Endodermal cell (in vitro differentiated cells): ENCODE results near the gene FAM72B. TPM values are rescaled to one million over a fixed set of nuclear protein-coding genes. Genes with fewer than 3 reads are reported as not detected.
"Not testable (repeated sequence)": the region's sequence is repeated elsewhere in the genome, so short reads cannot be mapped to it uniquely, and the experiment has no call there.

Experiments
- DNase-seq: peaks from one replicate; pipeline ENCODE4 v3.0.0-alpha.2; 2017
- H3K27ac ChIP-seq: 2 replicates; pipeline ENCODE4 v1.5.1; 2013; ENCODE audit warnings: mild to moderate bottlenecking, low read depth, low read length, moderate library complexity
- H3K27me3 ChIP-seq: 2 replicates; pipeline ENCODE4 v1.6.1; 2013; ENCODE audit warnings: mild to moderate bottlenecking, low read length, moderate library complexity; ENCODE audit not compliant: insufficient read depth, control insufficient read depth, poor library complexity, severe bottlenecking
- H3K36me3 ChIP-seq: 2 replicates; pipeline ENCODE4 v1.7.0; 2013; ENCODE audit warnings: mild to moderate bottlenecking, low read length, moderate library complexity; ENCODE audit not compliant: control insufficient read depth, insufficient read depth
- H3K4me1 ChIP-seq: one replicate; pipeline ENCODE4 v1.7.0; 2013; ENCODE audit warnings: low read length; ENCODE audit not compliant: control insufficient read depth, insufficient read depth
- H3K4me3 ChIP-seq: 2 replicates; pipeline ENCODE4 v1.5.1; 2013; ENCODE audit warnings: mild to moderate bottlenecking, low read length, moderate library complexity
- H3K9ac ChIP-seq: 2 replicates; pipeline ENCODE4 v1.6.1; 2013; ENCODE audit warnings: mild to moderate bottlenecking, low read length, moderate library complexity; ENCODE audit not compliant: poor library complexity, severe bottlenecking; ENCODE audit errors: extremely low read depth
- H3K9me3 ChIP-seq: 2 replicates; pipeline ENCODE4 v1.6.1; 2013; ENCODE audit warnings: mild to moderate bottlenecking, low read length, moderate library complexity; ENCODE audit not compliant: control insufficient read depth
- H3K27ac Mint-ChIP-seq: 2 replicates; pipeline ENCODE4 v1.8.0; 2020; ENCODE audit warnings: mixed read lengths
- H3K27me3 Mint-ChIP-seq: 2 replicates; pipeline ENCODE4 v1.8.0; 2021; ENCODE audit warnings: mild to moderate bottlenecking, mixed read lengths; ENCODE audit not compliant: insufficient read depth
- H3K36me3 Mint-ChIP-seq: 2 replicates; pipeline ENCODE4 v1.8.0; 2020; ENCODE audit warnings: low read depth, mixed read lengths
- H3K4me1 Mint-ChIP-seq: 2 replicates; pipeline ENCODE4 v1.8.0; 2020; ENCODE audit warnings: mixed read lengths
- H3K4me3 Mint-ChIP-seq: 2 replicates; pipeline ENCODE4 v1.8.0; 2020; ENCODE audit warnings: mild to moderate bottlenecking, moderate library complexity, mixed read lengths
- H3K9me3 Mint-ChIP-seq: 2 replicates; pipeline ENCODE4 v1.8.0; 2020; ENCODE audit warnings: mild to moderate bottlenecking, mixed read lengths
- WGBS, 2 experiments: methylation state at CpG; one replicate each; pipeline versions ENCODE4 v1.1.5 to v1.1.7; 2013; ENCODE audit warnings: missing lambda C conversion rate in 2 of 2, mixed read lengths in 1 of 2; ENCODE audit not compliant: insufficient coverage in 1 of 2, insufficient read length in 1 of 2; 5-methylcytosine and 5-hydroxymethylcytosine counted together
- total RNA-seq, 2 donors: library from RNA; stranded (reverse); fragmentation: NEBNext Ultra II Directional in 1 of 2; extraction: Animal tissue kit (Norgen Biotek cat#: 25700) in 1 of 2; gene quantifications; 2 replicates in 1 of 2; 3 replicates in 1 of 2; pipeline ENCODE4 v1.2.1, GENCODE V29; 2021

Gene FAM72B
- total RNA-seq, 2 donors from 2014 or later, result 7.0 to 14.1 TPM

DNA sequence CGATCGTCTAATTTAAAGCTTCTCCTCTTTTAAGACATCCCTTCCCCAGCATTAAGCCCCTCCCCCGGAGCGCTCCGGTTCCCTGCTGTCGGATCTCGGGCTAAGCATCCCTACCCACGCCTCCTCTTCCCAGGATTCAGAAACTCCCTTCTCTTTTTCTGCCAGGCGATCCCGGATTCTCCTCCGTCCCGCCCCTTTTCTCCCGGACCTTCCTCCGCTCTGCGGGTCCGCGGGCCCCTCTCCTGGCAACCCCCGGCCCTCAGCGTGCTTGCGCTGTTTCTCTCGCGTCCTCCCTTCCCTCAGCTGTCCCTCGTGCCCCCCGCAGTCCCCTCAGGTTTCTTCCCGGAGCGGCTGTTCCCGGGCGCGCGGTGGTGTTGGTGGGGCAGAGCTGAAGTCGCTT, 273 bp downstream of the FAM72B start:
- peak; percentile 60 for DNase-seq
- WGBS, 2 experiments, result 0% methylated on average over 10 of the region's 31 CpGs; no CpG with 5 or more reads in 1 of the 2 experiments
- H3K9me3 Mint-ChIP-seq, H3K36me3 Mint-ChIP-seq, H3K9ac ChIP-seq, H3K4me1 ChIP-seq, H3K27ac Mint-ChIP-seq, H3K27me3 Mint-ChIP-seq, H3K27me3 ChIP-seq, H3K9me3 ChIP-seq, H3K36me3 ChIP-seq, H3K4me1 Mint-ChIP-seq, H3K27ac ChIP-seq: not testable (repeated sequence)
- H3K4me3 ChIP-seq, result peak overlapping the region; percentile 56
- H3K4me3 Mint-ChIP-seq, result peak overlapping the region; percentile 67

- H3K9me3 Mint-ChIP-seq, H3K27ac Mint-ChIP-seq: not testable (repeated sequence)
Measured at GRCh38 chr1:121178197-121178596, 5.9 kb downstream of the FAM72B start.

DNA sequence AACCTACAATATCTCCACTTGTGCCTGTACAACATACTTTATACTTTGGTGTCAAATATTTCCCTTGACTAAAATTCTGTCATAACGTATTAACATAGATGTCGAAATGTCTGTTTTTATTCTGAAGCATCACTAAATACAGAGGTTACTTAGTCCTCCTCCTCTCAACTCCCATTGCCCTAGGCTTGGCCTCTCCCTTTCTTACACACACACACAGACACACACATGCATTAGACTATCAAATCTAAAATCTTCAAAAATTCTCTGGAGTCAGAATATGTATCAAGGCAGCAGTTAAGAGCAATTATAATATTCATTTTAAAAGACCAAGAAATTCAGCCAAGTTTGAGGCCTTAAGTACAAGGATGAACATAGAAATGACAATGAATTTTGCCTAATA, 7.5 kb downstream of the FAM72B start:
- H3K4me3 ChIP-seq, H3K9me3 Mint-ChIP-seq, DNase-seq, H3K27ac Mint-ChIP-seq, H3K27me3 Mint-ChIP-seq, H3K9ac ChIP-seq, H3K27ac ChIP-seq, H3K36me3 Mint-ChIP-seq, H3K9me3 ChIP-seq, H3K36me3 ChIP-seq, H3K4me1 ChIP-seq, H3K4me1 Mint-ChIP-seq, H3K4me3 Mint-ChIP-seq, H3K27me3 ChIP-seq: not testable (repeated sequence)
- WGBS, 2 experiments, result 100% methylated on average over 2 of the region's 2 CpGs; no CpG with 5 or more reads in 1 of the 2 experiments

More at GRCh38 chr1:121178197-121178596, 5.9 kb downstream of the FAM72B start:
- H3K4me3 ChIP-seq, H3K4me1 ChIP-seq, H3K27me3 Mint-ChIP-seq, H3K9me3 ChIP-seq, H3K36me3 Mint-ChIP-seq, DNase-seq, H3K9ac ChIP-seq, H3K4me3 Mint-ChIP-seq, H3K27ac ChIP-seq, H3K36me3 ChIP-seq, H3K4me1 Mint-ChIP-seq, H3K27me3 ChIP-seq: not testable (repeated sequence)

GRCh38 chr1:121168152-121168668, 15.9 kb downstream of the FAM72B start:
- H3K4me1 ChIP-seq, result not testable (repeated sequence)
- no CpG with 5 or more reads among the region's 3 CpGs for WGBS, 2 experiments

DNA sequence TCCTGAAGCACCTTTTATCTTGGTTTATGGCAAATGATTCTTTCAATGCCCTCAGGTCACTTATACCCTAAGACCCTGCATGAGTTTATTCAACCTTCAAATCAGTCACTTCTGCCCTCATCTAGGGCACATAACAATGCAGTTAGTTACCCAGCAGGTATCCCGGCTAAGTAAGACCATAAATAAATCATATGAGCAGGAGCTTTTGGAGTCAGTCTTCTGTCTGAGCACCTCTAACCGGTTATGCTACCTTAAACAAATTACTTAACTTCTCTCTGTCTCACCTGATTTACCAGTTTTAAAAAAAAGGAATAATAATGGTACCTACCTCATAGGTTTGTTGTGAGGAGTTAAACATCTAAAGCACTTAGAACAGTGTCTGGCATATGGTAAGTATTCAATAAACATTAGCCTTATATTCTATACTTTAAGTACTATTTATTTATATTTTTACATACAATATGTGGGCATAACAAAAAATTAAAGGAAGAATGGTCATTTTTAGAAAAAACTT, 16.9 kb downstream of the FAM72B start:
- H3K36me3 Mint-ChIP-seq, H3K36me3 ChIP-seq, H3K27ac ChIP-seq, H3K9ac ChIP-seq, H3K9me3 ChIP-seq, H3K9me3 Mint-ChIP-seq, H3K27ac Mint-ChIP-seq, H3K27me3 ChIP-seq, H3K4me3 ChIP-seq, H3K4me1 ChIP-seq, H3K4me3 Mint-ChIP-seq, H3K4me1 Mint-ChIP-seq, DNase-seq, H3K27me3 Mint-ChIP-seq: not testable (repeated sequence)
- 100% methylated on average over 1 of the region's 2 CpGs; no CpG with 5 or more reads in 1 of the 2 experiments for WGBS, 2 experiments

More at GRCh38 chr1:121168152-121168668, 15.9 kb downstream of the FAM72B start:
- H3K9me3 ChIP-seq, H3K27ac Mint-ChIP-seq, H3K4me3 ChIP-seq, H3K36me3 Mint-ChIP-seq, H3K27me3 Mint-ChIP-seq, H3K9me3 Mint-ChIP-seq, H3K27me3 ChIP-seq, H3K27ac ChIP-seq, DNase-seq, H3K4me1 Mint-ChIP-seq, H3K36me3 ChIP-seq, H3K4me3 Mint-ChIP-seq, H3K9ac ChIP-seq: not testable (repeated sequence)

- not testable (repeated sequence) for H3K4me1 ChIP-seq, H3K27me3 Mint-ChIP-seq, H3K4me1 Mint-ChIP-seq, H3K27me3 ChIP-seq, H3K9ac ChIP-seq, H3K4me3 ChIP-seq, H3K27ac Mint-ChIP-seq, H3K36me3 Mint-ChIP-seq, H3K27ac ChIP-seq, H3K9me3 Mint-ChIP-seq, H3K4me3 Mint-ChIP-seq, H3K36me3 ChIP-seq, DNase-seq, H3K9me3 ChIP-seq
Measured at GRCh38 chr1:121165296-121165695, 18.8 kb downstream of the FAM72B start.

- not testable (repeated sequence) for H3K9me3 Mint-ChIP-seq, H3K27me3 Mint-ChIP-seq, H3K9me3 ChIP-seq, H3K27ac Mint-ChIP-seq, H3K27me3 ChIP-seq, H3K4me3 Mint-ChIP-seq, H3K36me3 Mint-ChIP-seq, H3K4me1 ChIP-seq, H3K4me3 ChIP-seq, H3K27ac ChIP-seq, H3K36me3 ChIP-seq, DNase-seq, H3K4me1 Mint-ChIP-seq, H3K9ac ChIP-seq
- no CpG with 5 or more reads among the region's 5 CpGs for WGBS, 2 experiments
Measured at GRCh38 chr1:121163850-121164757, 20.0 kb downstream of the FAM72B start.
